ENCODE data around the gene MYORG.

The MYORG gene

GRCh38 chr9:34334916-34335315 lies 41.8 kb downstream of the MYORG start:
- in situ Hi-C loops (cut with MboI; ENCODE audit: low sequenced_read_pairs) = no loop called here

- in situ Hi-C loops (cut with MboI; ENCODE audit: low sequenced_read_pairs) = no loop called here
Measured at GRCh38 chr9:34334337-34334824, 42.3 kb downstream of the MYORG start.

- in situ Hi-C loops (cut with MboI; ENCODE audit: low sequenced_read_pairs) = no loop called here
Measured at GRCh38 chr9:34333836-34334235, 42.9 kb downstream of the MYORG start.

GRCh38 chr9:34332076-34332964 lies 44.4 kb downstream of the MYORG start:
- in situ Hi-C loops (cut with MboI; ENCODE audit: low sequenced_read_pairs) = no loop called here

GRCh38 chr9:34331196-34331595 lies 45.5 kb downstream of the MYORG start:
- in situ Hi-C loops (cut with MboI; ENCODE audit: low sequenced_read_pairs) = no loop called here

- in situ Hi-C loops (cut with MboI; ENCODE audit: low sequenced_read_pairs) = no loop called here
Measured at GRCh38 chr9:34328987-34329832, 47.5 kb downstream of the MYORG start, which contains the start of the genes KIF24 and NUDT2. KIF24 (minus strand) TSS chr9:34329268; CDS start chr9:34311346, 17,922 bp downstream. NUDT2 (plus strand) TSS chr9:34329569; CDS start chr9:34339040, 9,471 bp downstream.

- in situ Hi-C loops (cut with MboI; ENCODE audit: low sequenced_read_pairs) = no loop called here
Measured at GRCh38 chr9:34328500-34328986, 48.2 kb downstream of the MYORG start.

GRCh38 chr9:34326690-34327089 lies 50.0 kb downstream of the MYORG start:
- in situ Hi-C loops (cut with MboI; ENCODE audit: low sequenced_read_pairs) = no loop called here

GRCh38 chr9:34322899-34323591 lies 53.7 kb downstream of the MYORG start:
- in situ Hi-C loops (cut with MboI; ENCODE audit: low sequenced_read_pairs) = no loop called here

GRCh38 chr9:34321451-34321850 lies 55.2 kb downstream of the MYORG start:
- in situ Hi-C loops (cut with MboI; ENCODE audit: low sequenced_read_pairs) = no loop called here

GRCh38 chr9:34318163-34318790 lies 58.4 kb downstream of the MYORG start:
- in situ Hi-C loops (cut with MboI; ENCODE audit: low sequenced_read_pairs) = no loop called here

GRCh38 chr9:34317436-34317835 lies 59.3 kb downstream of the MYORG start:
- in situ Hi-C loops (cut with MboI; ENCODE audit: low sequenced_read_pairs) = no loop called here

Measured in HL-60/S4 treated with phorbol 12-myristate 13-acetate at 8.2 ng/mL for 4 days and 3 days (cell line).